HepG2 (cell line): ENCODE results near the gene MCRS1. TPM values are rescaled to one million over a fixed set of nuclear protein-coding genes. Genes with fewer than 3 reads are reported as not detected.
A peak's percentile ranks its signal among the peaks of the same experiment; 100 is the strongest.

Experiments used
- ATF5 ChIP-seq: sonication (generic); formaldehyde crosslinking; IDR thresholded peaks from 2 replicates; pipeline ENCODE4 v1.4.0; 2020; ENCODE audit warnings: mild to moderate bottlenecking, low read depth, missing genetic modification reagents
- BHLHE40 ChIP-seq: IDR thresholded peaks from 2 replicates; pipeline ENCODE4 v1.6.1; 2011; ENCODE audit warnings: low read length, improper control_type of control experiment
- BORCS8-MEF2B ChIP-seq: sonication (generic); formaldehyde crosslinking; IDR thresholded peaks from 2 replicates; pipeline ENCODE4 v1.8.0; 2022; ENCODE audit warnings: mild to moderate bottlenecking, missing genetic modification reagents
- ELK4 ChIP-seq: sonication (generic); formaldehyde crosslinking; IDR thresholded peaks from 2 replicates; pipeline ENCODE4 v1.9.0; 2021; ENCODE audit warnings: missing genetic modification reagents, borderline replicate concordance
- EZH2 ChIP-seq: conservative IDR thresholded peaks from 2 replicates; pipeline ENCODE4 v1.6.1; 2012; ENCODE audit warnings: mild to moderate bottlenecking, low read depth, low read length, moderate library complexity
- FOXO1 ChIP-seq: sonication (generic); formaldehyde crosslinking; IDR thresholded peaks from 2 replicates; pipeline ENCODE4 v1.4.0; 2020; ENCODE audit warnings: missing genetic modification reagents
- GTF3A ChIP-seq: sonication (generic); formaldehyde crosslinking; conservative IDR thresholded peaks from 2 replicates; pipeline ENCODE4 v1.4.0; 2020; ENCODE audit warnings: mild to moderate bottlenecking, missing genetic modification reagents
- HOMEZ ChIP-seq: IDR thresholded peaks from 2 replicates; pipeline ENCODE4 v1.6.1; 2016; ENCODE audit warnings: low read depth
- KLF6 ChIP-seq: IDR thresholded peaks from 2 replicates; pipeline ENCODE4 v1.8.0; 2016; ENCODE audit warnings: missing biosample characterization, missing genetic modification reagents
- MAFK ChIP-seq, 2 experiments: IDR thresholded peaks in 1 of 2; conservative IDR thresholded peaks in 1 of 2; 2 replicates each; pipeline ENCODE4 v1.6.1; 2011; ENCODE audit warnings: improper control_type of control experiment in 2 of 2, low read length in 2 of 2
- NCOR1 ChIP-seq: fragments of 200-600 bp; sonication (generic); IDR thresholded peaks from 2 replicates; pipeline ENCODE4 v1.7.0; 2017; ENCODE audit warnings: antibody characterized with exemption, low read length, borderline replicate concordance
- NFRKB ChIP-seq: fragments of 450-650 bp; IDR thresholded peaks from 2 replicates; pipeline ENCODE4 v1.6.1; 2017
- PLRG1 ChIP-seq: fragments of 450-650 bp; conservative IDR thresholded peaks from 2 replicates; pipeline ENCODE4 v1.6.1; 2016
- POLR2A ChIP-seq, 2 experiments: IDR thresholded peaks; 2 replicates each; pipeline ENCODE4 v1.6.1; 2011; ENCODE audit warnings: low read depth in 2 of 2, low read length in 2 of 2, mild to moderate bottlenecking in 1 of 2, moderate library complexity in 1 of 2; ENCODE audit not compliant: insufficient read depth in 1 of 2
- SOX6 ChIP-seq, 2 experiments: fragments of 450-650 bp in 1 of 2; sonication (generic) in 1 of 2; formaldehyde crosslinking in 1 of 2; IDR thresholded peaks; 2 replicates each; pipeline versions ENCODE4 v1.4.0 to v1.6.1; 2017 to 2020; ENCODE audit warnings: antibody characterized with exemption in 1 of 2, mild to moderate bottlenecking in 1 of 2, missing genetic modification reagents in 1 of 2
- SRY ChIP-seq: sonication (generic); formaldehyde crosslinking; IDR thresholded peaks from 2 replicates; pipeline ENCODE4 v1.8.0; 2022; ENCODE audit warnings: mild to moderate bottlenecking, missing genetic modification reagents
- TCF7L2 ChIP-seq: IDR thresholded peaks from 2 replicates; pipeline ENCODE4 v1.6.1; 2011; ENCODE audit warnings: mild to moderate bottlenecking, low read depth, low read length, moderate library complexity
- TOE1 ChIP-seq: sonication (generic); formaldehyde crosslinking; IDR thresholded peaks from 2 replicates; pipeline ENCODE4 v1.4.0; 2020; ENCODE audit warnings: mild to moderate bottlenecking, missing genetic modification reagents
- ZNF124 ChIP-seq: sonication (generic); formaldehyde crosslinking; IDR thresholded peaks from 2 replicates; pipeline ENCODE4 v1.4.0; 2020; ENCODE audit warnings: missing genetic modification reagents
- ZNF17 ChIP-seq: sonication (generic); formaldehyde crosslinking; IDR thresholded peaks from 2 replicates; pipeline ENCODE4 v1.5.0; 2020; ENCODE audit warnings: mild to moderate bottlenecking, missing genetic modification reagents
- ZNF275 ChIP-seq: sonication (generic); formaldehyde crosslinking; IDR thresholded peaks from 2 replicates; pipeline ENCODE4 v1.8.0; 2022; ENCODE audit warnings: missing genetic modification reagents, mild to moderate bottlenecking, inconsistent platforms, borderline replicate concordance
- ZNF546 ChIP-seq: sonication (generic); formaldehyde crosslinking; conservative IDR thresholded peaks from 2 replicates; pipeline ENCODE4 v1.8.1; 2023; ENCODE audit warnings: mild to moderate bottlenecking, missing genetic modification reagents
- ZNF572 ChIP-seq: sonication (generic); formaldehyde crosslinking; IDR thresholded peaks from 2 replicates; pipeline ENCODE4 v1.5.1; 2020; ENCODE audit warnings: mild to moderate bottlenecking, missing genetic modification reagents
- ZNF607 ChIP-seq: sonication (generic); formaldehyde crosslinking; IDR thresholded peaks from 2 replicates; pipeline ENCODE4 v1.5.1; 2020; ENCODE audit warnings: missing genetic modification reagents, mild to moderate bottlenecking, borderline replicate concordance
- ZNF800 ChIP-seq: sonication (generic); formaldehyde crosslinking; IDR thresholded peaks from 2 replicates; pipeline ENCODE4 v1.4.0; 2020; ENCODE audit warnings: missing genetic modification reagents
- ZNF816 ChIP-seq: sonication (generic); formaldehyde crosslinking; IDR thresholded peaks from 2 replicates; pipeline ENCODE4 v1.8.0; 2022; ENCODE audit warnings: missing genetic modification reagents, mild to moderate bottlenecking, borderline replicate concordance
- ZNF83 ChIP-seq: sonication (generic); formaldehyde crosslinking; IDR thresholded peaks from 2 replicates; pipeline ENCODE4 v1.4.0; 2020; ENCODE audit warnings: missing genetic modification reagents, mild to moderate bottlenecking, borderline replicate concordance
- polyA plus RNA-seq, 8 experiments: library from polyadenylated mRNA; depleted of rRNA in 3 of 8; stranded (reverse) in 7 of 8; unstranded in 1 of 8; fragments of >200 nt; fragmentation: Illumina TruSeq in 4 of 8; extraction: Trizol in 4 of 8; gene quantifications; 2 replicates each; pipeline versions ENCODE4 v1.2.1 to v1.2.3, GENCODE V29; 2011 to 2016; ENCODE audit warnings: low read depth in 4 of 8, missing spikeins in 1 of 8, mixed read lengths in 1 of 8; ENCODE audit not compliant: insufficient read depth in 1 of 8
- total RNA-seq, 5 experiments: library from RNA; depleted of rRNA; stranded (reverse); fragments of >200 nt; fragmentation: Illumina TruSeq; extraction: Trizol; gene quantifications; 2 replicates each; pipeline ENCODE4 v1.2.3, GENCODE V29; 2016; ENCODE audit warnings: low read depth in 1 of 5

The MCRS1 gene
- total and polyA plus RNA-seq, 2 of the 13 experiments (the other 11 are each of a cell fraction or from before 2014, with no cell fraction given): 51.0 to 66.3 TPM

- TF ChIP-seq EZH2: no peak
- no peak for TF ChIP-seq SOX6 (IDR thresholded peaks at IDR 0.05)
- peak; percentile 84 for TF ChIP-seq SOX6 (CRISPR knock-in tag; IDR thresholded peaks at IDR 0.05)
- TF ChIP-seq POLR2A (IDR thresholded peaks at IDR 0.05; ENCODE audit: insufficient read depth in 1 of 2, low read depth in 2 of 2, low read length in 2 of 2): peak; percentile 29 to 33; a peak in 1 of 4 replicates
- no peak for TF ChIP-seq ZNF546 (CRISPR knock-in tag)
- TF ChIP-seq ZNF17 (CRISPR knock-in tag): no peak
- no peak for TF ChIP-seq SRY (CRISPR knock-in tag)
- no peak for TF ChIP-seq ATF5 (CRISPR knock-in tag)
- no peak for TF ChIP-seq ZNF607 (CRISPR knock-in tag)
- TF ChIP-seq NFRKB: no peak
- TF ChIP-seq GTF3A (CRISPR knock-in tag): no peak
- TF ChIP-seq ZNF124 (CRISPR knock-in tag): peak; percentile 51; the same call in 1 of the 2 replicates
- no peak for TF ChIP-seq BHLHE40
- TF ChIP-seq FOXO1: no peak
- no peak for TF ChIP-seq MAFK (conservative IDR thresholded peaks at IDR 0.05 in 1 of 2, IDR thresholded peaks at IDR 0.05 in 1 of 2; ENCODE audit: low read length in 2 of 2)
- TF ChIP-seq NCOR1: no peak
- no peak for TF ChIP-seq ZNF816 (CRISPR knock-in tag)
- no peak for TF ChIP-seq ZNF83 (CRISPR knock-in tag)
- TF ChIP-seq ZNF572: no peak
- no peak for TF ChIP-seq BORCS8-MEF2B
- no peak for TF ChIP-seq ZNF800
- no peak for TF ChIP-seq ZNF275 (CRISPR knock-in tag)
- no peak for TF ChIP-seq HOMEZ (CRISPR knock-in tag)
- TF ChIP-seq TCF7L2: no peak
- no peak for TF ChIP-seq KLF6 (CRISPR knock-in tag)
- no peak for TF ChIP-seq TOE1 (CRISPR knock-in tag)
- no peak for TF ChIP-seq ELK4 (CRISPR knock-in tag)
- TF ChIP-seq PLRG1: no peak
These were observed 17.2 kb downstream of the MCRS1 start (continued) for GRCh38 chr12:49550693-49551252.
